GM12892 (cell line): ENCODE measurements around the gene GTF2H1.

Experiments used
- POLR2A ChIP-seq: IDR thresholded peaks from 2 replicates; pipeline ENCODE4 v1.6.1; 2011; ENCODE audit warnings: low read depth, low read length, control low read depth
- POLR2AphosphoS5 ChIP-seq: IDR thresholded peaks from 2 replicates; pipeline ENCODE4 v1.6.1; 2011; ENCODE audit warnings: low read depth, low read length, control low read depth

- TF ChIP-seq POLR2A = no peak
- no peak for TF ChIP-seq POLR2AphosphoS5
These were observed 6.5 kb upstream of the GTF2H1 start for GRCh38 chr11:18315893-18316292.
